A549 treated with dexamethasone at 1 μM for 4 hours (cell line): ENCODE measurements around the gene ITPRID2. TPM values are rescaled to one million over a fixed set of nuclear protein-coding genes. Genes with fewer than 3 reads are reported as not detected.

Experiments used
- total RNA-seq: library from RNA; stranded (reverse); fragments of 200-300 nt; extraction: Qiagen RNA extraction; gene quantifications from 5 replicates; pipeline ENCODE4 v1.2.3, GENCODE V29; 2022

Gene ITPRID2
- total RNA-seq: 32.9 to 43.2 TPM (median 38.0 TPM) in 5 replicates

GRCh38 chr2:181891258-181891965, at the start of gene ITPRID2:
Gene ITPRID2 (plus strand): TSS chr2:181891730. CDS start chr2:181892067, 337 bp downstream.

Other genes starting within 250 kb of the ITPRID2 start
- 0.18 to 0.35 TPM (median 0.27 TPM) in 5 replicates for gene CERKL, start 234.6 kb upstream of the ITPRID2 start, total RNA-seq
- gene NEUROD1, start 211.2 kb upstream of the ITPRID2 start, total RNA-seq: not detected in 5 replicates
- gene PPP1R1C, start 94.1 kb downstream of the ITPRID2 start, total RNA-seq: 1.1 to 2.3 TPM (median 1.5 TPM) in 5 replicates